ENCODE data around the gene UGT1A5.
A peak's percentile ranks its signal among the peaks of the same experiment; 100 is the strongest.
"Not testable (repeated sequence)": the region's sequence is repeated elsewhere in the genome, so short reads cannot be mapped to it uniquely, and the experiment has no call there.

UGT1A5 gene

GRCh38 chr2:233718552-233718951 lies 5.8 kb downstream of the UGT1A5 start, which contains the start of gene UGT1A4:
TSS of gene UGT1A4 (plus strand) at chr2:233718736. CDS start at chr2:233718821, 85 bp downstream.
- no peak for FAIRE-seq
- DNase-seq (ENCODE audit: insufficient read length) = no peak
- TF ChIP-seq POLR2AphosphoS5 (IDR thresholded peaks at IDR 0.05; ENCODE audit: low read depth, low read length) = no peak
- no peak for TF ChIP-seq TAF1 (IDR thresholded peaks at IDR 0.05; ENCODE audit: borderline replicate concordance, low read depth, low read length)
- TF ChIP-seq POLR2A (IDR thresholded peaks at IDR 0.05; ENCODE audit: low read depth, low read length) = no peak

GRCh38 chr2:233728723-233729301 lies 16.1 kb downstream of the UGT1A5 start, which contains the start of gene UGT1A3:
TSS of gene UGT1A3 (plus strand) at chr2:233729042. CDS start at chr2:233729127, 85 bp downstream.
- FAIRE-seq = no peak
- DNase-seq (ENCODE audit: insufficient read length) = no peak
- TF ChIP-seq POLR2A (IDR thresholded peaks at IDR 0.05; ENCODE audit: low read depth, low read length) (no peak), POLR2AphosphoS5 (IDR thresholded peaks at IDR 0.05; ENCODE audit: low read depth, low read length) (no peak), TAF1 (IDR thresholded peaks at IDR 0.05; ENCODE audit: borderline replicate concordance, low read depth, low read length) (no peak)

- FAIRE-seq; DNase-seq (ENCODE audit: insufficient read length): not testable (repeated sequence)
Observed at GRCh38 chr2:233736868-233737653, 24.4 kb downstream of the UGT1A5 start.

GRCh38 chr2:233740870-233741269 lies 28.2 kb downstream of the UGT1A5 start:
- no peak for DNase-seq (ENCODE audit: insufficient read length)
- no peak for FAIRE-seq
- TF ChIP-seq POLR2AphosphoS5 (IDR thresholded peaks at IDR 0.05; ENCODE audit: low read depth, low read length) (no peak), TAF1 (IDR thresholded peaks at IDR 0.05; ENCODE audit: borderline replicate concordance, low read depth, low read length) (no peak), POLR2A (IDR thresholded peaks at IDR 0.05; ENCODE audit: low read depth, low read length) (no peak)

- no peak for DNase-seq (ENCODE audit: insufficient read length)
- TF ChIP-seq POLR2A (IDR thresholded peaks at IDR 0.05; ENCODE audit: low read depth, low read length) (no peak), POLR2AphosphoS5 (IDR thresholded peaks at IDR 0.05; ENCODE audit: low read depth, low read length) (no peak), TAF1 (IDR thresholded peaks at IDR 0.05; ENCODE audit: borderline replicate concordance, low read depth, low read length) (no peak)
- no peak for FAIRE-seq
Observed at GRCh38 chr2:233743464-233744259, 31.0 kb downstream of the UGT1A5 start.

GRCh38 chr2:233745073-233745755 lies 32.5 kb downstream of the UGT1A5 start:
- FAIRE-seq (peak; percentile 9), DNase-seq (ENCODE audit: insufficient read length) (no peak)
- no peak for TF ChIP-seq POLR2A (IDR thresholded peaks at IDR 0.05; ENCODE audit: low read depth, low read length)
- no peak for TF ChIP-seq TAF1 (IDR thresholded peaks at IDR 0.05; ENCODE audit: borderline replicate concordance, low read depth, low read length)
- TF ChIP-seq POLR2AphosphoS5 (IDR thresholded peaks at IDR 0.05; ENCODE audit: low read depth, low read length) = no peak

GRCh38 chr2:233745838-233746237 lies 33.1 kb downstream of the UGT1A5 start:
- not testable (repeated sequence) for FAIRE-seq

GRCh38 chr2:233746475-233747282 lies 34.0 kb downstream of the UGT1A5 start:
- no peak for FAIRE-seq
- no peak for DNase-seq (ENCODE audit: insufficient read length)

More at GRCh38 chr2:233745838-233746237, 33.1 kb downstream of the UGT1A5 start:
- DNase-seq (ENCODE audit: insufficient read length) = not testable (repeated sequence)

GRCh38 chr2:233747283-233747544 lies 34.5 kb downstream of the UGT1A5 start:
- FAIRE-seq (no peak), DNase-seq (ENCODE audit: insufficient read length) (no peak)
- TF ChIP-seq POLR2AphosphoS5 (IDR thresholded peaks at IDR 0.05; ENCODE audit: low read depth, low read length) (no peak), TAF1 (IDR thresholded peaks at IDR 0.05; ENCODE audit: borderline replicate concordance, low read depth, low read length) (no peak), POLR2A (IDR thresholded peaks at IDR 0.05; ENCODE audit: low read depth, low read length) (no peak)

More at GRCh38 chr2:233746475-233747282, 34.0 kb downstream of the UGT1A5 start:
- TF ChIP-seq POLR2A (IDR thresholded peaks at IDR 0.05; ENCODE audit: low read depth, low read length) (no peak), POLR2AphosphoS5 (IDR thresholded peaks at IDR 0.05; ENCODE audit: low read depth, low read length) (no peak), TAF1 (IDR thresholded peaks at IDR 0.05; ENCODE audit: borderline replicate concordance, low read depth, low read length) (no peak)

- FAIRE-seq; DNase-seq (ENCODE audit: insufficient read length): not testable (repeated sequence)
Observed at GRCh38 chr2:233750689-233751088, 38.0 kb downstream of the UGT1A5 start.

- not testable (repeated sequence) for FAIRE-seq; DNase-seq (ENCODE audit: insufficient read length)
Observed at GRCh38 chr2:233751212-233752009, 38.7 kb downstream of the UGT1A5 start.
